B cell (primary cell): Measurements from ENCODE around the gene ABCC3.

ENCODE experiments used
- EZH2 ChIP-seq: IDR thresholded peaks from 2 replicates; pipeline ENCODE4 v1.6.1; 2012; ENCODE audit warnings: borderline replicate concordance, low read depth, mild to moderate bottlenecking, moderate library complexity, low read length; ENCODE audit not compliant: insufficient read depth, poor library complexity, severe bottlenecking
- TF ChIP-seq, protein P1 (sequence below): fragments of 200-600 bp; IDR thresholded peaks from one replicate; pipeline ENCODE4 v1.8.0; 2022; ENCODE audit warnings: antibody characterized with exemption, mild to moderate bottlenecking

- TF ChIP-seq, protein P1, sequence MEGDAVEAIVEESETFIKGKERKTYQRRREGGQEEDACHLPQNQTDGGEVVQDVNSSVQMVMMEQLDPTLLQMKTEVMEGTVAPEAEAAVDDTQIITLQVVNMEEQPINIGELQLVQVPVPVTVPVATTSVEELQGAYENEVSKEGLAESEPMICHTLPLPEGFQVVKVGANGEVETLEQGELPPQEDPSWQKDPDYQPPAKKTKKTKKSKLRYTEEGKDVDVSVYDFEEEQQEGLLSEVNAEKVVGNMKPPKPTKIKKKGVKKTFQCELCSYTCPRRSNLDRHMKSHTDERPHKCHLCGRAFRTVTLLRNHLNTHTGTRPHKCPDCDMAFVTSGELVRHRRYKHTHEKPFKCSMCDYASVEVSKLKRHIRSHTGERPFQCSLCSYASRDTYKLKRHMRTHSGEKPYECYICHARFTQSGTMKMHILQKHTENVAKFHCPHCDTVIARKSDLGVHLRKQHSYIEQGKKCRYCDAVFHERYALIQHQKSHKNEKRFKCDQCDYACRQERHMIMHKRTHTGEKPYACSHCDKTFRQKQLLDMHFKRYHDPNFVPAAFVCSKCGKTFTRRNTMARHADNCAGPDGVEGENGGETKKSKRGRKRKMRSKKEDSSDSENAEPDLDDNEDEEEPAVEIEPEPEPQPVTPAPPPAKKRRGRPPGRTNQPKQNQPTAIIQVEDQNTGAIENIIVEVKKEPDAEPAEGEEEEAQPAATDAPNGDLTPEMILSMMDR, result no peak
- no peak for TF ChIP-seq EZH2
Observed at GRCh38 chr17:50692448-50693035, 57.9 kb downstream of the ABCC3 start.
